Right lobe of liver (tissue), 6 donors: ENCODE results near the gene RSBN1L. TPM values are rescaled to one million over a fixed set of nuclear protein-coding genes. Genes with fewer than 3 reads are reported as not detected.

Experiments
- ATAC-seq, 4 donors: fragments of 200-7000 bp; cut with Tn5 transposase; one replicate each; pipeline ENCODE4 v1.9.1; 2020; ENCODE audit warnings: mild to moderate bottlenecking in 4 of 4, moderate library complexity in 4 of 4
- DNase-seq, 3 donors: peaks; one replicate each; pipeline ENCODE4 v3.0.0-alpha.2; 2020
- H3K27ac ChIP-seq, 3 donors: fragments of 200-600 bp; one replicate each; pipeline ENCODE4 v1.8.0; 2022
- H3K27me3 ChIP-seq, 2 donors: fragments of 200-600 bp; one replicate each; pipeline ENCODE4 v1.8.0; 2022
- H3K36me3 ChIP-seq, 4 donors: fragments of 200-600 bp; sonication (generic) in 1 of 4; one replicate each; pipeline versions ENCODE4 v1.5.1 to v1.8.0; 2017 to 2022; ENCODE audit warnings: control low read depth in 1 of 4
- H3K4me1 ChIP-seq, 4 donors: fragments of 200-600 bp; sonication (generic) in 1 of 4; one replicate each; pipeline versions ENCODE4 v1.5.1 to v1.8.0; 2017 to 2022; ENCODE audit warnings: control low read depth in 1 of 4
- H3K4me3 ChIP-seq, 3 donors: fragments of 200-600 bp; one replicate each; pipeline ENCODE4 v1.8.0; 2022
- H3K9me3 ChIP-seq, 4 donors: fragments of 200-600 bp; sonication (generic) in 1 of 4; one replicate each; pipeline versions ENCODE4 v1.5.1 to v1.8.0; 2017 to 2022; ENCODE audit warnings: control low read depth in 1 of 4
- CTCF ChIP-seq, 4 donors: fragments of 200-600 bp in 3 of 4; fragments of 450-650 bp in 1 of 4; IDR thresholded peaks; one replicate each; pipeline versions ENCODE4 v1.5.1 to v1.8.0; 2016 to 2022; ENCODE audit warnings: antibody characterized with exemption in 4 of 4, mild to moderate bottlenecking in 2 of 4
- POLR2A ChIP-seq: fragments of 450-650 bp; IDR thresholded peaks from one replicate; pipeline ENCODE4 v1.6.1; 2017; ENCODE audit warnings: antibody characterized with exemption, mild to moderate bottlenecking
- WGBS: methylation state at CpG from one replicate; pipeline ENCODE4 v1.1.6; 2018; ENCODE audit warnings: low coverage, low lambda C conversion rate; ENCODE audit not compliant: insufficient coverage; ENCODE audit errors: missing lambda C conversion rate; 5-methylcytosine and 5-hydroxymethylcytosine counted together
- intact Hi-C, 2 donors: fragments of 100-400 bp; cut with DNase I; formaldehyde crosslinking; loops; one replicate each; pipeline versions ENCODE4 v1.11.2 to v1.14.1; 2022
- total RNA-seq, 6 experiments: library from RNA; depleted of rRNA in 2 of 6; stranded (reverse); fragments of >200 nt in 2 of 6; fragmentation: NEBNext Ultra II Directional in 3 of 6; extraction: Animal tissue kit (Norgen Biotek cat#: 25700) in 3 of 6; gene quantifications; one replicate each; pipeline versions ENCODE4 v1.1.0 to v1.2.4, GENCODE V29; 2016 to 2023
- donor health status: DM: no; HTN: yes; CAD: no.
- donor health status: DM: no; HTN: no; CAD: no.
- donor health status: DM: no; HTN: no; CAD: no.
- donor health status: DM: no; HTN: yes; CAD: no.
- donor health status: DM: no; HTN: yes; CAD: no.

The RSBN1L gene
- total RNA-seq, 6 experiments from 2014 or later = 8.2 to 10.4 (median 8.8) TPM

DNA sequence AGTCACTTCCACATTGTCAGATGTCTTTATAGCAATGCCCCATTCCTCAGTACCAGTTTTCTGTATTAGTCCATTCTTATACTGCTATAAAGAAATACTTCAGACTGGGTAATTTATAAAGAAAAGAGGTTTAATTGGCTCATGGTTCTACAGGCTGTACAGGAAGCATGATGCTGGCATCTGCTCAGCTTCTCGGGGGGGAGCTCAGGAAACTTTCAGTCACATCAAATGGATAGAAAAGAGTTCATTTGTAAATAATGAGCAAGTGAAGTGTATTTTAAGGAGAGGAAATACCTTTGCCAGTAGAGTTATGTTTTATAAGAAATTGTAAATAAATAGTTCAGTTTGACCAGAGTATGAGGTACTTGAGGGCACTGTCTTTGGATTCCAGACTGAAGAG is 51.5 kb downstream of the RSBN1L start:
- no peak for ATAC-seq
- Histone ChIP-seq H3K27me3 (no peaks in the 10 kb centered on the region), H3K27ac (peak overlapping the region in 1 of 3 donors; percentile 72), H3K4me1 (peaks cover 0 to 19% (median 4%) of the 10 kb centered on the region in 4 donors), H3K36me3 (peaks cover 0 to 6% (median 2%) of the 10 kb centered on the region in 4 donors), H3K9me3 (no peaks in the 10 kb centered on the region), H3K4me3 (no peak overlapping the region)
- intact Hi-C loops = no loop called here
- WGBS = 52% methylated on average over 1 of the region's 1 CpG
- no peak for DNase-seq
- TF ChIP-seq CTCF (IDR thresholded peaks at IDR 0.05) (no peak), POLR2A (no peak)

DNA sequence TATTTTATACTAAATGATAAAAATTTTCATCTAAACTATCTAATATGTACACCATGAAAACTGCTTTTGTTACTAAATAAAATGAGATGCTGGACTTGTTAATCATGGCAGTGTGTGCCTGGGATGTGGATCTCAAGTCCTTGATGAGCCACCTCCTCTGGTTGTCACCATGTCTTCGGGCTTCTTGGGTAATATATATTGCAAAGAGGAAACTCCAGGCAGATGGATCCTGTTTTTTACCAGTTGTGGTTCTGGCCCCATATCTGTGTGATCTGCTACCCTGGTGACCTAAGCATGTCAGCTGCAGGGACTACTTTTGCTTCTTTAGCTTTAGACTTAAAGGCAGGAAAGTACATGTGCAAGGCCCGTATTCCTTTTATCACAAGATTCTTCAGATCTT is 55.8 kb downstream of the RSBN1L start:
- ATAC-seq (peak; percentile 22 to 65 (median 49)), DNase-seq (no peak)
- intact Hi-C loops = loop anchor here (5.0 to 10.0 kb wide), 2 partner anchors 80 to 97 kb away; no protein-coding TSS in a partner anchor
- Histone ChIP-seq H3K36me3 (peaks cover 0 to 6% (median 2%) of the 10 kb centered on the region in 4 donors), H3K27ac (no peak overlapping the region), H3K4me3 (no peak overlapping the region), H3K4me1 (peaks cover 0 to 11% (median 2%) of the 10 kb centered on the region in 4 donors), H3K27me3 (no peaks in the 10 kb centered on the region), H3K9me3 (no peaks in the 10 kb centered on the region)
- 68% methylated on average over 2 of the region's 2 CpGs for WGBS
- no peak for TF ChIP-seq CTCF (IDR thresholded peaks at IDR 0.05)
- no peak for TF ChIP-seq POLR2A

DNA sequence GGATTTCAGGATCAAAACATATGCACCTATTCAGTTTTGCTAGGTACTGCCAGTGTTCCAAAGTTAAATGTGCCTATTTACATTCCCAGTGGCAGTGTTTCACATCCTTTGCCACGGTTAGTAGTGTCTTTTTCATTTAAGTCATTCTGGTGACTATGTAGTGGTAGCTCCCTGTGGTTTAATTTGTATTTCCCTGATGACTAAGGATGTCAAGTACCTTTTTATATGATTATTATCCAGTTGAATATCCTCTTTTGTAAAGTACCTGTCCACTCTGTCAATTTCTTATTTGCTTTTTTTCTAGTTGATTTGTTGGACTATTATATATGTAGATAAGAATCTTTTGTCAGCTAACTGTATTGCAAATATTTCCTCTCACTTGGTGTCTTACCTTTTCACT is 56.9 kb downstream of the RSBN1L start:
- peaks cover 0 to 6% (median 2%) of the 10 kb centered on the region in 4 donors for H3K36me3 ChIP-seq
- DNase-seq = no peak
- WGBS = 45% methylated on average over 1 of the region's 1 CpG
- peaks cover 0 to 3% (median 0%) of the 10 kb centered on the region in 4 donors for H3K4me1 ChIP-seq
- TF ChIP-seq POLR2A (no peak), CTCF (IDR thresholded peaks at IDR 0.05) (no peak)
- H3K27me3 ChIP-seq = no peaks in the 10 kb centered on the region
- H3K27ac ChIP-seq = no peak overlapping the region
- H3K4me3 ChIP-seq = no peak overlapping the region
- no peak for ATAC-seq
- H3K9me3 ChIP-seq = no peaks in the 10 kb centered on the region
- intact Hi-C loops = loop anchor here (5.0 to 10.0 kb wide), 2 partner anchors 81 to 98 kb away; no protein-coding TSS in a partner anchor

DNA sequence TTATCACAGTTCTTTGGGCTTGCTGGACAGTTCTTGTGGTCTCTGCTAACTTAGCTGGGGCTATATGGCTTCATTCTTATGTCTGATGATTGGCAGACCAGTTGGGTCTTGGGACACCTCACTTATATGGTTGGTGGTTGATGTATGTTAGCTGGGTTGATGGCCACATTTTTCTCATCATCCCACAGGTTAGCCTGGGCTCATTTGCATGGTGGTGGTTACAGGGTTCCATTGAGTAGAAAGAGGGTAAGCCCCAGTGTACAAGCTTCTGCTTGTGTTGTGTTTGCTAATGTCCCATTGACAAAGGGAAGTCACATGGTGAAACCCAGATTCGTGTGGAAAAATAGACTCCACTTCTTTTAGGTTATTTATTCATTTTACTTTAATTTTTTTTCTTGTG is 61.3 kb downstream of the RSBN1L start:
- ATAC-seq (no peak), DNase-seq (no peak)
- Histone ChIP-seq H3K4me3 (no peak overlapping the region), H3K27ac (no peak overlapping the region), H3K27me3 (no peaks in the 10 kb centered on the region), H3K9me3 (no peaks in the 10 kb centered on the region), H3K36me3 (no peaks in the 10 kb centered on the region), H3K4me1 (peaks cover 0 to 14% (median 6%) of the 10 kb centered on the region in 4 donors)
- TF ChIP-seq POLR2A = no peak
- TF ChIP-seq CTCF (IDR thresholded peaks at IDR 0.05) = no peak
- 7% methylated on average over 1 of the region's 1 CpG for WGBS
- intact Hi-C loops = loop anchor here in 1 of 2 donors (10.0 kb wide), 1 partner anchor 103 kb away; no protein-coding TSS in a partner anchor
